ENCODE data around the gene USP6. TPM values are rescaled to one million over a fixed set of nuclear protein-coding genes. Genes with fewer than 3 reads are reported as not detected.
"Not testable (repeated sequence)": the region's sequence is repeated elsewhere in the genome, so short reads cannot be mapped to it uniquely, and the experiment has no call there.

Gene USP6
- total RNA-seq, 2 donors from 2014 or later: 0.13 TPM; not detected in 1

GRCh38 chr17:5209396-5209795, 93.6 kb downstream of the USP6 start:
- no peaks in the 10 kb centered on the region for H3K9me3 ChIP-seq

DNA sequence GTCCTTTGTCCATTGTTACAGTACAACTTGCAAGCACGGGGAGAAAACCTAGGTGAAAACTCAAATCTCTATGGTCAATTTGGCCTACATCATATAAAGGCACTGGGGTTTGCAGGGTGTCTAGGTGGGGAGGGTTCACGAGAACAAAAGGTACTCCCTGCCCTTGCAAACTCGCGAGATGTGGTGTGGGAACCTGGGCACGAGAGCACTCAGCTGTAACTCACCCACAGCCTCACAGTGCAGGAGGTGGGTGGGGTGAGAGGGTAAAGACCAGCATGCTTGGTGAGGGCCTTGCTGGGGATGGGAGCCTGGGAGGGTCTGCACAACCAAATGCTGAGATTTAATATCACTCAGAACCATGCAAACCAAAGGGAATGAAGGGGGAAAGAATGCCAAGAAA, 94.3 kb downstream of the USP6 start:
- Histone ChIP-seq H3K27ac (no peak overlapping the region), H3K4me3 (no peak overlapping the region), H3K36me3 (no peaks in the 10 kb centered on the region), H3K27me3 (no peaks in the 10 kb centered on the region), H3K9me3 (no peaks in the 10 kb centered on the region), H3K4me1 (no peaks in the 10 kb centered on the region), H3K9ac (ENCODE audit: low read depth in 2 of 2, low read length in 2 of 2) (no peak overlapping the region)
- intact Hi-C loops (cut with DNase I): no loop called here
- TF ChIP-seq CTCF (IDR thresholded peaks at IDR 0.05): no peak
- DNase-seq: no peak

More at GRCh38 chr17:5209396-5209795, 93.6 kb downstream of the USP6 start:
- Histone ChIP-seq H3K27ac (no peak overlapping the region), H3K4me1 (no peaks in the 10 kb centered on the region), H3K36me3 (no peaks in the 10 kb centered on the region), H3K9ac (ENCODE audit: low read depth in 2 of 2, low read length in 2 of 2) (no peak overlapping the region), H3K27me3 (no peaks in the 10 kb centered on the region), H3K4me3 (no peak overlapping the region)
- intact Hi-C loops (cut with DNase I): no loop called here
- TF ChIP-seq CTCF (IDR thresholded peaks at IDR 0.05): no peak
- DNase-seq: no peak

- no peaks in the 10 kb centered on the region for H3K4me1 ChIP-seq
- H3K36me3 ChIP-seq: no peaks in the 10 kb centered on the region
- intact Hi-C loops (cut with DNase I): no loop called here
- H3K27me3 ChIP-seq: no peaks in the 10 kb centered on the region
- H3K9ac ChIP-seq (ENCODE audit: low read depth in 2 of 2, low read length in 2 of 2): no peak overlapping the region
- H3K4me3 ChIP-seq: no peak overlapping the region
- H3K9me3 ChIP-seq: no peaks in the 10 kb centered on the region
- DNase-seq: no peak
- H3K27ac ChIP-seq: no peak overlapping the region
- no peak for TF ChIP-seq CTCF (IDR thresholded peaks at IDR 0.05)
Observed at GRCh38 chr17:5210614-5211252, 94.9 kb downstream of the USP6 start.

GRCh38 chr17:5211458-5211857, 95.6 kb downstream of the USP6 start:
- no peak overlapping the region for H3K27ac ChIP-seq

GRCh38 chr17:5217562-5217961, 101.7 kb downstream of the USP6 start:
- intact Hi-C loops (cut with DNase I); H3K9ac ChIP-seq (ENCODE audit: low read depth in 2 of 2, low read length in 2 of 2); H3K36me3 ChIP-seq: not testable (repeated sequence)

More at GRCh38 chr17:5211458-5211857, 95.6 kb downstream of the USP6 start:
- H3K36me3 ChIP-seq: no peaks in the 10 kb centered on the region
- H3K9me3 ChIP-seq: no peaks in the 10 kb centered on the region
- no peak for DNase-seq
- no peaks in the 10 kb centered on the region for H3K4me1 ChIP-seq
- no peak overlapping the region for H3K9ac ChIP-seq (ENCODE audit: low read depth in 2 of 2, low read length in 2 of 2)
- no peak overlapping the region for H3K4me3 ChIP-seq
- no peak for TF ChIP-seq CTCF (IDR thresholded peaks at IDR 0.05)
- intact Hi-C loops (cut with DNase I): no loop called here
- no peaks in the 10 kb centered on the region for H3K27me3 ChIP-seq

GRCh38 chr17:5219536-5219935, 103.7 kb downstream of the USP6 start:
- DNase-seq: no peak
- Histone ChIP-seq H3K4me3 (no peak overlapping the region), H3K4me1 (no peaks in the 10 kb centered on the region), H3K27me3 (no peaks in the 10 kb centered on the region), H3K9me3 (no peaks in the 10 kb centered on the region), H3K27ac (no peak overlapping the region), H3K36me3 (no peaks in the 10 kb centered on the region), H3K9ac (ENCODE audit: low read depth in 2 of 2, low read length in 2 of 2) (no peak overlapping the region)
- TF ChIP-seq CTCF (IDR thresholded peaks at IDR 0.05): no peak
- intact Hi-C loops (cut with DNase I): no loop called here

More at GRCh38 chr17:5217562-5217961, 101.7 kb downstream of the USP6 start:
- not testable (repeated sequence) for H3K4me3 ChIP-seq, H3K27me3 ChIP-seq, H3K4me1 ChIP-seq, DNase-seq, H3K27ac ChIP-seq, H3K9me3 ChIP-seq

Data from colonic mucosa (tissue), 4 donors.